NCI-H1105 treated with DMSO at 0.1 percent for 48 hours (cell line): ENCODE results near the gene TMEM266.

Source experiments
- DNase-seq: peaks from one replicate; lab custom pipeline; 2025; lab: John Stamatoyannopoulos, UW

Gene TMEM266

GRCh38 chr15:76204109-76204845 lies 144.5 kb downstream of the TMEM266 start:
- no peak for DNase-seq

- no peak for DNase-seq
Measured at GRCh38 chr15:76204916-76205460, 145.2 kb downstream of the TMEM266 start.

- peak; percentile 94 for DNase-seq
Measured at GRCh38 chr15:76206325-76206976, 146.7 kb downstream of the TMEM266 start.

- DNase-seq: no peak
Measured at GRCh38 chr15:76208084-76208785, 148.4 kb downstream of the TMEM266 start.

DNA sequence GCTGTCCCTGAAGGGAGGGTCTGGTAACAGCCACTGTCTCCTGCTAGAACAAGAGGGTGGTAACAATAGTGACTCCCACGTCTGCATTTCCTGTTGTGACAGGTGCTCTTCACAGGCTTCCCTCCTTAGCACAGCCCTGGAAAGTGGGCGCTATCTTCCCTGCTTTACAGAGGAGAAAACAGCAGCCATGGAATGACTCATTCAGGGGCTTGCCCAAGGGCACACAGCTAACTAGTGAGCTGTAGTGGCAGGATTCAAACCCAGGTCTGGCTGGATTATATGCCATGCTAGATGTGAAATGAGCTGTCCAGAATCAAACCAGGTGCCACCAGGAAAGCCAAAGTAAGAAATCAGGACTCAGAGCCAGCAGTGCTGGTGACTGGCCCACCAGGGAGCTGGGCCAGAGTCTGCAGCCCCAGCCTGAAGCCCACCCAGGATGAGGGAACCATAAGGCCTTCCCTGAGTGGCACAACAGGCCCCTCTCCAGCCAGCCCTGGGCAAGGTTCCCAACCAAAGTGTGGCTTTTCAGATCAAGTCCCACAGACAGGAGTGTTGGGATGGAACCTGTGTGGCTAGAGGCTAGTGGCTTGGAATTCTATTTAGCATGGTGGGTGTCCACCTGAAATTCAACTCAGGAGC lies 149.1 kb downstream of the TMEM266 start:
- DNase-seq: no peak

GRCh38 chr15:76209523-76209922 lies 149.7 kb downstream of the TMEM266 start:
- no peak for DNase-seq

DNA sequence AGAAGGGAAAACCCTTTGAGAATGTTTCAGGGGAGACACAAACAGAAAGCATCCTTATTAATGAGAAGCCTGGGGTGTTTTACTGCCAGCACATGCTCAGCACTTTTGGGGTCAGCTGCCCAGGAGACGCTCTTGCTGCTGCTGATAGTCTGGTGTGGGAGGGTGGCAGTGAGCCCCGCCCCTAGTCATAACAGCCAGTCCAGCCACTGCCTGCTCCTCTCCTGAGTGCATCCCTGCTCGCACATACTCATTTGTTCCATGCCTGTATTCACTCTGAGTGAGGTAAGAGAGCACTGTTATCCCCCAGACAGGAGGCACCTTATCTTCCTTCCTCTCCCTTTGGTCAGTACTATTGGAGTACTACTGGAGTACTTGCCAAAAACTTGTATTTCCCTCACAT lies 150.2 kb downstream of the TMEM266 start:
- DNase-seq: no peak

DNA sequence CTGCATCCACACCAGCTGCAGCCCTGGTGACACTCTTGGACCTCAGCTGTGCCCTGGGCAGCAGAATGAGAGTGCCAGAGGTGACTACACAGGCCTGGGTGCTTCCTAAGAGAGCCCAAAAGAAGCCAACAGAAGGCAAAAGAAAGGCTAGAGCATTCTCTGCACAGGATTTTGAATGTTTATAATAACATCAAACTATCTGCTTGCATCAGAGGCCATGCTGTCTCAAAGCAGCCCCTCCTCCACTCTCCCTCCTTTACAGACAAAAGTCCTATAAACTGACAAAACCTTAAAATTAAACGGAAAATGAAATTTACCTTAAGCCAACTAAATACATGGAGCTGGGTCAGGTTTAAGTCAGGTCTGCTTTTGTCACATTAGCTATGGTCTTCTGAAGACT lies 155.8 kb downstream of the TMEM266 start:
- no peak for DNase-seq

DNA sequence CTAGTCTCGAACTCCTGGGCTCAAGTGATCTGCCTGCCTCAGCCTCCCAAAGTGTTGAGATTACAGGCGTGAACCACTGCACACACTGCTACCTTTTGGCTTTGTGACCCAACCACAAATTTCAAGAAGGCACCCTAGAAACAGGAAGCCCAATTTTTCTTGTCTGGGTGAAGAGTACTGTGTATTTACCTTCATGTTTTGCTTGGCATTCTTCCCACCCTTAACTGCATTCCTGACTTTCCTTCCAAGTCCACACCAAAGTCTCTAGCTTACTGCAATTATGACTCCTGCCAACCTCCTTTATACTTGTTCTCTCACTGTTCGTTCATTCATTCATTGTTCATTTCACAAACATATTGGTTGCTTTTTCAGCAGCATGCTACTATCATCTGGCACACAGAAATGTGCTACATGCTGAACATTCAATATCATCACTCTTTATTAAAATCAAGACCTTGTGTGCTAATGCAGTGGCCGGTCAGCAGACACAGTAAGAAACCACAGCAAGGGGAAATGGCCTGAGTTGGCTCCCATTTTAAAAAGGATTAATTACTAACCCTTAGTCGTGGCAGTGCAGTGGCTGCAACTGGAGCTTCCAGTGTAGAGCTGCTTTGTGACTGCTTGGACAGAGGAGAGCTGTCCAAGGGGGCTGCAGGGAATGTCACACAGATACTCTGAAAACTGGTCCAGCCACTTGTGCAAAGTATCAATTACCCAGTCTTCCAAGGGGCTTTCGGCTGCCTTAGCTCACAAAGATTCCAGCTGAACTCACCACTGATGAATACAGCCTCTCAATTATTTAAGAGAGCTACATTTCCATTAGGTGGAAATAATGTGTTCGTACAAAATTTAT lies 157.5 kb downstream of the TMEM266 start:
- peak; percentile 11 for DNase-seq

DNA sequence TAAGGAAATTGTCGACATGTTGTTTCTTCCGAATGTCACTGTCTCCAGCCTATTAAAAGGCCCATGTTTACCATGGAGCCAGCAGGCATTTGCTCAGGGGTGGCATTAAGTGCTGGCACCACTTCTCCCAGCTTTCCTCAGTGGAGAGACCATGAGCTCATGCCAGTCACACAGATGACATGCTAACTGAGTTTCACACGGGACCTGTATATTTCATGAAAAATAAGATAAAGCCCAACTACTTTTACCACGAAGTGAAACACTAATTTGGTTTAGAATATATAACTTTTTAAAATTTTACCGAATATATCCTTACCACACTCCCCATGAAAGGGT lies 158.1 kb downstream of the TMEM266 start:
- DNase-seq: no peak

GRCh38 chr15:76221085-76221767 lies 161.4 kb downstream of the TMEM266 start:
- no peak for DNase-seq

DNA sequence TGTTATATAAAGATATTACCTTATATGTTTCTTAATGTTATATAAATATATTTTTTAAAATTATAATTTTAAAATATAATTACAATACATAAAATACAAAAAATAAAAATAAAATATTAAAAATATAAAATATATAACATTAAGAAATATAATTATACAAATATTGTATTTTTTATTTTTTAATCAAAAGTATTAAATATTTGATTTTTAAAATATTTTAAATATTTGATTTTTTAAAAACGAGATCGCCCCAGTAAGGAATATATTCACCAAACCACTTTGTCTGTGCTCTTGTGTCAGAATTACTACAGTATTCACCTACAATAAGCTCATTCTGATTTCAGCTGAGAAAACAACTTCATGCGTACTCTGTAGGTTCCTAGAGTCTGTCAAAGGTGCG lies 162.4 kb downstream of the TMEM266 start:
- no peak for DNase-seq

DNA sequence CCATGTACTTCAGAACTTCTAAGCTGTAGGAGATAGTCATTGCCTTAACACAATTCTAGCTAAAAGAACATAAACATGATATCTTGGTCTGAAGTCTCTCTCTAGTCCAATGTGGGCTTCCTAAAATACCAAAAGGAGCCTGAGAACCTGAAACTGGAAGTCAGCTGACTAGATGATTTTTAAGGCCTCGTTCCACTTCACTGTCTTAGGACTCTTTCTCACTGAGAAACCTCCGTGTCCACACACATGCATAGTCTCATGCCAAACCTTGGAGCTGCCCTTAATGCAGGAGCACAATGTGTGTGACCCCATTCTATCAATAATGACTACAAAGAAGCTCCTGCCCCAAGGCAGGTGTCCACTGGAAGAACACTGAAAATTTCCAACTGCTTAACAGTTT lies 163.7 kb downstream of the TMEM266 start:
- no peak for DNase-seq

DNA sequence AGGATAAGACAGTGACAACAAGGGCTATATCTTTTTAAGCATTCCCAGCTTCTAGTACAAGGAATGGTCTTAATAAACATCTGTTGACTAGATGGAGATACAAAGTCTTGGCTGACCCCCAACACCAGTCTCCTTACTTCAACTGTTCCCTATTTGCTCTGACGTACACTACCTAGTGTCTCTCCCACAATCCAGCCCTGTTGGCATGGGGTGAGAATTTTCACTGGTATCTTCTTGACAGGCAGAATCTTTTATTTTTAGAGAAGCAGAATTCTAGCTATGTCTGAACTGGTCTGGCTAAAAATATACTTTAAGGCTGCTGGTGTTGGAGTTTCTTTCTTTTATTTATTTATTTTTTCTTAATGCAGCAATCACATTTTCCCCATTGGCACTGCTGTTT lies 169.5 kb downstream of the TMEM266 start:
- DNase-seq: no peak

DNA sequence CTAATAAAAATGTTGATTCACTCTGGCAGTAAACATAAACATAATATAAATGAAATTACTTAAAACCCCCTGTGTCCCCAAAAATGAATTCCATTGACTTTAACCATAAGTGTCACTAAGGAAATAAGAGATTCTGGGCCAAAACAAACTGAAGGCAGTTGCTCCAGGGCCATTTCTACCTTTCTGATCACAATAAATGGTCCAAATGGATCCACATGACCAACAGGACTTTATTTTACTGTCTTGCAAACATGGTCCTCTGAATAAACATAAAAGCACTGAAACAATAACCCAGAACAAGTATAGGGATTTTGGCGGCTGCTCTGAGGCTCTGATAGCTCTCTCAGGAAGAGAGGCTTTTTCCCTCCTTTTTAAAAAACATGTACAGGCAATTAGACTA lies 174.1 kb downstream of the TMEM266 start:
- DNase-seq: no peak

DNA sequence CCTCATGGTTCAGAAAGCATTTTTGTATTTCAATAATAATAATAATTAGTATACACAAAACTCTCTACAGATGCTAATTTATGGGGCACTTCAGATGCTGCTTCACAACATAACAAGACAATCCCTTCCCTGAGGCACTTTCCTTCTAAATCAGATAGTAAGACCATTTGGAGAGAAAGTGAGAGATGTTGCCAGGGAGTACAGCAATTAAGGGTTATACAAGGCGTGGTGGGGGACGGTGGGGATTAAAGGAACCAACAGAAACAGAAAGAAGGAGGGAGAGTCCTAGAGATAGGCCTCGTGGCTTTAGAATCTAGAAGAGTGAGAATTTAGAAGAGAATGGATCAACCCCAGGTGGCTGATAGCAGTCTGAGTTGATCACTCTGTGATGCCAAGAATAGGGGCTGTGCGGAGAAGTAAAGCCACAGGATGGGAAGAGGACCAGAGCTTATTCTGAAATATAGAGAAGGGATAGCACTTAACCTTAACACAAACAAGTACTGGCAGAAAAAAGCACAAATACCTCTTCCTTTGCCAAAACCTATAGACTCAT lies 174.6 kb downstream of the TMEM266 start:
- peak; percentile 63 for DNase-seq

DNA sequence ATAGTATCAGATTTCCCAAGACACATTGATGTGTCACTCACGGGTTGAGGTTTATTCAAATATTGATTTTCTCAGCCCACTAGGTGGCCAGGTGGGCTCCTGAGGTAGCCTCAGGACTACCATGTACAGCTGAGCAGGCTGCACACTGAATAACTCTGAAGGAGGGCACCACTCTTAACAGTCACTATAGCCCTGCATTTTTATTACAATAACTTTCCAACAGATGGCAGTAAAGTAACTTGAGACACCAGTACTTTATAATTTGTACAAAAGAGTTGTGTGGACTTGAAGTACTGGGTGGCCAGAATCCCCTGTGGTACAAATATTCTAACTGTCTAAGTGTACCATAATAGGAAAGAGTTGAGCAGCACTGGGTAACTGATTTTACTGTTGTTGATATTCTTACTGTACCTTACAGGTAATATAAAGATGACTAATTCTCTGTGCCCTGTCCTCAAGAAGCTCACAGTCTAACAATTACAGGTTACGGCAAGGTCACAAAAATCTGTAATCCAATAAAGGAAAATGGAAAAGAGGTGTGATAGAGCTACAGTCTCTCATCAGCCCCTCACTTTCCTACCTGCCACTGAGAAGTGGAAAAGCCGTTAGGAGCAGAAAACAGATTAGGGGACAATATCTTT lies 175.5 kb downstream of the TMEM266 start:
- DNase-seq: peak; percentile 27

GRCh38 chr15:76236350-76236749 lies 176.6 kb downstream of the TMEM266 start:
- no peak for DNase-seq

DNA sequence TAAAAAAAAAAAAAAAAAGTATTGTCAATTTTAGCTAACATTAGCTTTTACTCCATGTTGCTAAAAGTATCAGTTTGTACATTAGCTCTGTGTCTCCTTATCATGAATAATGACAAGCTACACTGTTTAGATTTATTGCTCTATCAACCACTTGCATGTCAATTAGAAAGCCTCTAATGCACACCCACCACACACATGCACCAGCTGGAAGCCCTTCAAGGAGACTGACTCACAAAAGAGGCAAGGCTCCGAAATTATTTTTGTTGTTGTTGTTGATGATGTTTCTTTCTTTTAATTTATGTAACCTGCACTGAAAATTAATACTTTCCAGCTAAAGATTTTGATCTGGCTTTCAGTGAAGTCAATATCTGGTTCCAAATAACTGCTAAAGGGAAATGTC lies 180.0 kb downstream of the TMEM266 start:
- DNase-seq: peak; percentile 70

GRCh38 chr15:76245072-76245610 lies 185.4 kb downstream of the TMEM266 start:
- no peak for DNase-seq
